Gastroesophageal sphincter (tissue), 3 donors: Measurements from ENCODE around the gene GNG2.

Experiments
- CTCF ChIP-seq, 4 experiments: fragments of 200-600 bp in 2 of 4; fragments of 450-650 bp in 2 of 4; sonication (generic) in 1 of 4; IDR thresholded peaks; one replicate each; pipeline ENCODE4 v1.5.1; 2017 to 2019; ENCODE audit warnings: antibody characterized with exemption in 4 of 4, mild to moderate bottlenecking in 2 of 4, moderate library complexity in 2 of 4
- EP300 ChIP-seq: sonication (generic); formaldehyde crosslinking; IDR thresholded peaks from one replicate; pipeline ENCODE4 v1.6.1; 2017; ENCODE audit warnings: antibody characterized with exemption, mild to moderate bottlenecking
- POLR2A ChIP-seq, 2 donors: fragments of 450-650 bp; IDR thresholded peaks; one replicate each; pipeline ENCODE4 v1.6.1; 2017; ENCODE audit warnings: antibody characterized with exemption in 2 of 2, mild to moderate bottlenecking in 2 of 2, moderate library complexity in 1 of 2

- no peak for TF ChIP-seq POLR2A (IDR thresholded peaks at IDR 0.05)
- TF ChIP-seq CTCF (IDR thresholded peaks at IDR 0.05) = no peak
- no peak for TF ChIP-seq EP300
Observed at GRCh38 chr14:51825926-51826325, 34.5 kb upstream of the GNG2 start.
